Transverse colon (tissue), 4 donors: ENCODE measurements around the gene ANKAR. TPM values are rescaled to one million over a fixed set of nuclear protein-coding genes. Genes with fewer than 3 reads are reported as not detected.
A peak's percentile ranks its signal among the peaks of the same experiment; 100 is the strongest.
"Not testable (repeated sequence)": the region's sequence is repeated elsewhere in the genome, so short reads cannot be mapped to it uniquely, and the experiment has no call there.

Experiments
- DNase-seq: peaks from one replicate; pipeline ENCODE4 v3.0.0-alpha.2; 2019
- H3K27ac ChIP-seq, 4 donors: fragments of 200-600 bp; sonication (generic); 2 replicates each; pipeline ENCODE4 v1.5.1; 2016 to 2018; ENCODE audit warnings: inconsistent platforms in 4 of 4
- H3K27me3 ChIP-seq: fragments of 200-600 bp; sonication (generic); 2 replicates; pipeline ENCODE4 v1.5.1; 2017; ENCODE audit warnings: inconsistent platforms
- H3K36me3 ChIP-seq, 4 donors: fragments of 200-600 bp; sonication (generic); 2 replicates each; pipeline ENCODE4 v1.5.1; 2017 to 2019; ENCODE audit warnings: inconsistent platforms in 4 of 4
- H3K4me1 ChIP-seq, 4 donors: fragments of 200-600 bp; sonication (generic); 2 replicates each; pipeline ENCODE4 v1.5.1; 2017 to 2020; ENCODE audit warnings: inconsistent platforms in 4 of 4
- H3K4me3 ChIP-seq, 4 donors: fragments of 200-600 bp; sonication (generic); 1 replicate in 1 of 4; 2 replicates in 3 of 4; pipeline versions ENCODE4 v1.5.1 to v1.6.1; 2017 to 2019; ENCODE audit warnings: inconsistent platforms in 4 of 4
- H3K9me3 ChIP-seq, 2 donors: fragments of 200-600 bp; sonication (generic); 2 replicates each; pipeline ENCODE4 v1.5.1; 2017 to 2019; ENCODE audit warnings: inconsistent platforms in 2 of 2
- EP300 ChIP-seq: sonication (generic); formaldehyde crosslinking; IDR thresholded peaks from one replicate; pipeline ENCODE4 v1.6.1; 2017; ENCODE audit warnings: antibody characterized with exemption, low read depth
- POLR2A ChIP-seq: fragments of 450-650 bp; IDR thresholded peaks from one replicate; pipeline ENCODE4 v1.6.1; 2016; ENCODE audit warnings: antibody characterized with exemption, mild to moderate bottlenecking, moderate library complexity
- POLR2AphosphoS5 ChIP-seq, 3 donors: sonication (generic); formaldehyde crosslinking; IDR thresholded peaks; one replicate each; pipeline ENCODE4 v1.6.1; 2016; ENCODE audit warnings: antibody characterized with exemption in 3 of 3
- WGBS, 2 donors: methylation state at CpG; one replicate each; pipeline ENCODE4 v1.1.5; 2018; ENCODE audit warnings: low coverage in 1 of 2; 5-methylcytosine and 5-hydroxymethylcytosine counted together
- in situ Hi-C, 4 donors: fragments of 200-750 bp; cut with MboI; loops; one replicate each; pipeline versions ENCODE4 v1.15.0 to v1.15.1; 2017; ENCODE audit warnings: low sequenced_read_pairs in 3 of 4, low pct_ligation_motif_present in 1 of 4, low pct_unique_long_range_greater_than_20kb in 1 of 4
- intact Hi-C: fragments of 100-400 bp; cut with DNase I; formaldehyde crosslinking; loops from one replicate; pipeline ENCODE4 v1.15.1; 2023; ENCODE audit warnings: low total_unique reads
- total RNA-seq, 4 donors: library from RNA; depleted of rRNA; stranded (reverse); fragments of >200 nt; gene quantifications; one replicate each; pipeline ENCODE4 v1.1.0, GENCODE V29; 2016
- TF ChIP-seq, protein P1 (sequence below), 5 experiments: fragments of 200-600 bp in 3 of 5; fragments of 450-650 bp in 2 of 5; sonication (generic) in 3 of 5; IDR thresholded peaks; 1 replicate in 2 of 5; 2 replicates in 3 of 5; pipeline ENCODE4 v1.5.1; 2016 to 2017; ENCODE audit warnings: antibody characterized with exemption in 5 of 5, inconsistent platforms in 3 of 5, mild to moderate bottlenecking in 2 of 5, moderate library complexity in 1 of 5

Gene ANKAR
- total RNA-seq, 4 donors from 2014 or later = 6.0 to 25.7 (median 16.3) TPM

DNA sequence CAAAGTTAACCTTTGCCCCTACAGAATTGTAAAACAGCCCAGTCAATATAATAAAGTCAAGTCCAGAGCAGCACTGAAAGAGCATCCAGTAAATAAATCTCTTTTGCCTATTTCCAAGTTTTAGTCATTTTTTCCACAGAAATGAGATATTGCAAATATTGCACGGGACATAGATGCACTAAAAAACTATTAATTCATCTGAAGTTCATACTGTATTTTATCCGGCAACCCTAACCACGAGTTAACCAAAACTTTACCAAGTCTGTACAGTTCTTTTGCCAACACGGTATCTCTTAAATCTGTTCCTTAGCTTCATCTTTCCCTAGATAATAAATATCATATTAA lies 13.7 kb upstream of the ANKAR start:
- H3K4me1 ChIP-seq = peaks cover 0 to 29% (median 13%) of the 10 kb centered on the region in 4 donors
- in situ Hi-C loops = loop anchor here in 2 of 4 donors (25.0 kb wide), 2 partner anchors 127 to 402 kb away; partner anchors contain the start of genes MSTN (in 1 of the 2), ORMDL1 (in 1 of the 2) and PMS1 (in 1 of the 2)
- H3K9me3 ChIP-seq = no peaks in the 10 kb centered on the region
- TF ChIP-seq, protein P1, sequence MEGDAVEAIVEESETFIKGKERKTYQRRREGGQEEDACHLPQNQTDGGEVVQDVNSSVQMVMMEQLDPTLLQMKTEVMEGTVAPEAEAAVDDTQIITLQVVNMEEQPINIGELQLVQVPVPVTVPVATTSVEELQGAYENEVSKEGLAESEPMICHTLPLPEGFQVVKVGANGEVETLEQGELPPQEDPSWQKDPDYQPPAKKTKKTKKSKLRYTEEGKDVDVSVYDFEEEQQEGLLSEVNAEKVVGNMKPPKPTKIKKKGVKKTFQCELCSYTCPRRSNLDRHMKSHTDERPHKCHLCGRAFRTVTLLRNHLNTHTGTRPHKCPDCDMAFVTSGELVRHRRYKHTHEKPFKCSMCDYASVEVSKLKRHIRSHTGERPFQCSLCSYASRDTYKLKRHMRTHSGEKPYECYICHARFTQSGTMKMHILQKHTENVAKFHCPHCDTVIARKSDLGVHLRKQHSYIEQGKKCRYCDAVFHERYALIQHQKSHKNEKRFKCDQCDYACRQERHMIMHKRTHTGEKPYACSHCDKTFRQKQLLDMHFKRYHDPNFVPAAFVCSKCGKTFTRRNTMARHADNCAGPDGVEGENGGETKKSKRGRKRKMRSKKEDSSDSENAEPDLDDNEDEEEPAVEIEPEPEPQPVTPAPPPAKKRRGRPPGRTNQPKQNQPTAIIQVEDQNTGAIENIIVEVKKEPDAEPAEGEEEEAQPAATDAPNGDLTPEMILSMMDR (IDR thresholded peaks at IDR 0.05) = no peak
- TF ChIP-seq POLR2AphosphoS5 (IDR thresholded peaks at IDR 0.05) = no peak
- WGBS, 2 donors = 4 to 9% methylated on average over 4 of the region's 4 CpGs
- intact Hi-C loops = loop anchor here (5.0 kb wide), 1 partner anchor 37 kb away; no protein-coding TSS in a partner anchor
- no peak for DNase-seq
- H3K27ac ChIP-seq = peak overlapping the region in 3 of 4 donors; percentile 10 to 85 (median 21)
- no peak overlapping the region for H3K4me3 ChIP-seq
- no peaks in the 10 kb centered on the region for H3K27me3 ChIP-seq
- H3K36me3 ChIP-seq = peaks cover 0 to 3% (median 0%) of the 10 kb centered on the region in 4 donors

DNA sequence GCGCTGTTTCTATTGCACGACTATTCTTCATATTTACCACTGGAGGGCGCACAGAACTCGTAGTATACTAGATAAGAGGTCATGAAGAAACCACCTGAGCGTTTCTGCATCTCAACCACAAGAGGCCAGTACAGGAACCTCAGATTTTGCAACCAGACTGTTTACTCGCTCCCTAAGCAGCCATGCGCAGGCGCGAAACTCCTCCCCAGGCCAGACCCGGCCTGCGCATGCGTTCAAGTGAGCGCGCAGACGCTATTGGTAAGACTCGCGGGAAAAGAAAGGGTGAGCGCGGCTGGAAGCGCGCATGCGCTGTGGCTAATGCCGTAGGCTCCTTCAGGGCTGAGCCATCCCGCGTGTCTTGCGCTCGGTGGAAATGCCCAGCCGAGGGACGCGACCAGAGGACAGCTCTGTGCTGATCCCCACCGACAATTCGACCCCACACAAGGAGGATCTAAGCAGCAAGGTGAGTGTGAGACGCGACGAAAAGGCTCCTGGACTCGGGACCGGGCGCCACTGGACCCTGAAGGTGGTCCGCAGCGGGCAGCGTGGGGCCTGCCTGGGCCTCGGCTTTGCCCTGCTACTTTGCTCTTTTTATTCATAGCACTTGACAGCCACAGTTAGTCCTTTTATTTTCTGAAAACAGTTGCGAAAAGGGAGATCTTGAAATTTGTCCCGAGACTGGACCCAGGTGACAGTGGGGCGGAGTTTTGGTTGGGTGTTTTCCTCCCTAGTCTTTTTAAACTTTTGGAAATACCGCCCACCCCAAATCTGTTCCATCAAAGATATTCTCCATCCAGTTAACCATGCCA lies 13.1 kb upstream of the ANKAR start, which contains the start of gene ASNSD1:
TSS of gene ASNSD1 (plus strand) at position 312 of the 809 bp plus-strand sequence. CDS start 4,674 bp downstream, outside the sequence.
- in situ Hi-C loops = loop anchor here in 2 of 4 donors (25.0 kb wide), 2 partner anchors 126 to 401 kb away; partner anchors contain the start of genes MSTN (in 1 of the 2), ORMDL1 (in 1 of the 2) and PMS1 (in 1 of the 2)
- Histone ChIP-seq H3K27me3 (no peaks in the 10 kb centered on the region), H3K9me3 (no peaks in the 10 kb centered on the region), H3K4me1 (peaks cover 0 to 29% (median 13%) of the 10 kb centered on the region in 4 donors), H3K4me3 (peak within 1 kb of the TSS; percentile 79 to 90 (median 80)), H3K36me3 (peaks cover 0 to 8% (median 0%) of the 10 kb centered on the region in 4 donors), H3K27ac (peak within 1 kb of the TSS; percentile 85 to 90 (median 88))
- TF ChIP-seq EP300 (no peak), POLR2A (peak; percentile 84), POLR2AphosphoS5 (IDR thresholded peaks at IDR 0.05) (peak; percentile 91 to 94 (median 93))
- TF ChIP-seq, protein P1 (IDR thresholded peaks at IDR 0.05) = peak; percentile 94 to 100 (median 94)
- WGBS, 2 donors = 0 to 1% methylated on average over 10 to 46 of the region's 46 CpGs
- peak; percentile 99 for DNase-seq
- intact Hi-C loops = loop anchor here (5.0 kb wide), 1 partner anchor 36 kb away; no protein-coding TSS in a partner anchor

DNA sequence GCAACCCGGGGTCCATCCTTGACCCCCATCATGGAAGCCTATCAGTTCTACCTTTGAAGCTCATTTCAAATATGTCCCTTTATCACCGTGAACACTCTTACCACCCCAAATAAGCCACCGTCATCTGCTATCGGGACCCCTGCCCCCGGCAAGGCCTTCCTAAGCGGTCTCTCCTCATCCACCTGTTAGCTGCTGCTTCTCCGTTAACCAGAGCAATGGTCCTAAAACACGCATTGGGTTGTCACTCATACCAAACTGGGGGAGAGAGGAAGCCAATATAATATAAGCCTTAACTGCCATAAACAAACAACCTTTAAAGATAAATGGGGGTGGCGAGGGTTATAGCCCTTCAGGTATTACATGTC lies 12.5 kb upstream of the ANKAR start:
- in situ Hi-C loops = loop anchor here in 2 of 4 donors (25.0 kb wide), 2 partner anchors 125 to 400 kb away; partner anchors contain the start of genes MSTN (in 1 of the 2), ORMDL1 (in 1 of the 2) and PMS1 (in 1 of the 2)
- no peak for TF ChIP-seq EP300

DNA sequence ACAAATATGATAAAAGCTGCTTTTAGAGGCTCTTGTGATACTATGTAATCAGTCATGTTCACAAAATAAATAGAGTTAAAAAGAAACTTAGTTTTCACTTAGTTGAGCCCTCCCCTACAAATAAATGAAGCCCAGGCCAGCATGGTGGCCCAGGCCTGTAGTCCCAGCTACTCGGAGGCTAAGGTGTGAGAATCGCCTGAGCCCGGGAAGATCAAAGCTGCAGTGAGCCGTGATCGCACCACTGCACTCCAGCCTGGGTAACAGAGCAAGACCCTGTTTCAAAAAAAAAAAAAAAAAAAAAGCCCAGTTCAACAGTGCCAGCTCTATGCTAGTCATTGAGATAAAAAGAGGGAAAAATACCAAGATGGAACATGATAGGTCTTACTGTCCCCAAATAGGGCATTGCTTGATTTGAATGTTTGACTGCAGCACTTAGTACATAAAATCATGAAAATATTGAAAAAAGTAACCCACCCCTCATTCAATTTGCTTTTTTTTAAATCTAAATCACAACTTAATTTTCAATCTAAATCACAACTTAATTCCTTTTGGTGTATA lies 11.7 kb upstream of the ANKAR start:
- Histone ChIP-seq H3K9me3 (no peaks in the 10 kb centered on the region), H3K27me3 (no peaks in the 10 kb centered on the region), H3K4me3 (peak overlapping the region in 2 of 4 donors; percentile 79 to 90), H3K4me1 (peaks cover 0 to 29% (median 13%) of the 10 kb centered on the region in 4 donors), H3K36me3 (peaks cover 0 to 22% (median 0%) of the 10 kb centered on the region in 4 donors), H3K27ac (no peak overlapping the region)
- intact Hi-C loops (loop anchor here (5.0 kb wide), 1 partner anchor 35 kb away; no protein-coding TSS in a partner anchor), in situ Hi-C loops (loop anchor here in 2 of 4 donors (25.0 kb wide), 2 partner anchors 125 to 400 kb away; partner anchors contain the start of genes MSTN (in 1 of the 2), ORMDL1 (in 1 of the 2) and PMS1 (in 1 of the 2))
- WGBS, 2 donors = 64% methylated on average over 5 of the region's 5 CpGs; no CpG with 5 or more reads in 1 of the 2 donors
- TF ChIP-seq POLR2AphosphoS5 (IDR thresholded peaks at IDR 0.05) = no peak
- no peak for TF ChIP-seq EP300
- TF ChIP-seq, protein P1 (IDR thresholded peaks at IDR 0.05) = no peak
- DNase-seq = no peak

More for the DNA sequence above, 12.5 kb upstream of the ANKAR start:
- intact Hi-C loops = loop anchor here (5.0 kb wide), 1 partner anchor 35 kb away; no protein-coding TSS in a partner anchor
- peaks cover 0 to 14% (median 0%) of the 10 kb centered on the region in 4 donors for H3K36me3 ChIP-seq
- H3K4me3 ChIP-seq = peak overlapping the region; percentile 79 to 90 (median 80)
- no peaks in the 10 kb centered on the region for H3K27me3 ChIP-seq
- 3 to 17% methylated on average over 1 to 9 of the region's 9 CpGs for WGBS, 2 donors
- no peaks in the 10 kb centered on the region for H3K9me3 ChIP-seq
- H3K27ac ChIP-seq = peak overlapping the region; percentile 85 to 90 (median 88)
- H3K4me1 ChIP-seq = peaks cover 0 to 29% (median 13%) of the 10 kb centered on the region in 4 donors
- DNase-seq = no peak

DNA sequence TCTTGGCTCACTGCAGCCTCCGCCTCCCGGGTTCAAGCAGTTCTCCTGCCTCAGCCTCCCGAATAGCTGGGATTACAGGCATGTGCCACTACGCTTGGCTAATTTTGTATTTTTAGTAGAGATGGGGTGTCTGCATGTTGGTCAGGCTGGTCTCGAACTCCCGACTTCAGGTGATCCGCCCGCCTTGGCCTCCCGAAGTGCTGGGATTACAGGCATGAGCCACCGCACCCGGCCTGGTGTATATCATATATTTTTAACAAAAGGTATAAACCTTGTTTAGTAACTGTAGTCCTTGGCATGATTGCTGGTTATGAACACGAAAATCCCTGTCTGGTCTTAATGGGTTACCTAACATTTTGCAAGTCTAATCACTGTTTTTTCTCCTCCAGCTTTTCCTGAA lies 11.2 kb upstream of the ANKAR start:
- not testable (repeated sequence) for DNase-seq, H3K27me3 ChIP-seq, H3K27ac ChIP-seq, H3K4me3 ChIP-seq, H3K9me3 ChIP-seq
- peaks cover 0 to 29% (median 13%) of the 10 kb centered on the region in 4 donors for H3K4me1 ChIP-seq
- intact Hi-C loops = loop anchor here (5.0 kb wide), 1 partner anchor 34 kb away; no protein-coding TSS in a partner anchor
- in situ Hi-C loops = loop anchor here in 2 of 4 donors (25.0 kb wide), 2 partner anchors 124 to 399 kb away; partner anchors contain the start of genes MSTN (in 1 of the 2), ORMDL1 (in 1 of the 2) and PMS1 (in 1 of the 2)
- H3K36me3 ChIP-seq = peaks cover 0 to 27% (median 2%) of the 10 kb centered on the region in 4 donors
- WGBS, 2 donors = 95 to 100% methylated on average over 4 to 12 of the region's 12 CpGs
